IgD-negative memory B cell (primary cell): Measurements from ENCODE around the gene ATRN. TPM values are rescaled to one million over a fixed set of nuclear protein-coding genes. Genes with fewer than 3 reads are reported as not detected.

Experiments used
- H3K27ac Mint-ChIP-seq, 3 donors: one replicate each; pipeline ENCODE4 v1.8.0; 2020 to 2022; ENCODE audit warnings: mild to moderate bottlenecking in 3 of 3, mixed read lengths in 3 of 3, moderate library complexity in 1 of 3
- H3K27me3 Mint-ChIP-seq: one replicate; pipeline ENCODE4 v1.8.0; 2021; ENCODE audit warnings: mixed read lengths
- H3K36me3 Mint-ChIP-seq: one replicate; pipeline ENCODE4 v1.8.0; 2020; ENCODE audit warnings: mild to moderate bottlenecking, mixed read lengths
- H3K4me1 Mint-ChIP-seq, 3 donors: one replicate each; pipeline ENCODE4 v1.8.0; 2020 to 2022; ENCODE audit warnings: mixed read lengths in 3 of 3, mild to moderate bottlenecking in 1 of 3
- H3K4me3 Mint-ChIP-seq, 4 donors: one replicate each; pipeline ENCODE4 v1.8.0; 2020 to 2022; ENCODE audit warnings: mild to moderate bottlenecking in 4 of 4, mixed read lengths in 4 of 4, moderate library complexity in 3 of 4
- H3K9me3 Mint-ChIP-seq, 3 donors: one replicate each; pipeline ENCODE4 v1.8.0; 2020 to 2021; ENCODE audit warnings: mixed read lengths in 3 of 3, mild to moderate bottlenecking in 1 of 3
- polyA plus RNA-seq: library from polyadenylated mRNA; unstranded; fragments of 300-500 nt; fragmentation: Illumina TruSeq; gene quantifications from one replicate; pipeline ENCODE4 v1.2.3, GENCODE V29; 2021

Gene ATRN
- polyA plus RNA-seq, 1 donor from 2014 or later: 7.7 TPM

DNA sequence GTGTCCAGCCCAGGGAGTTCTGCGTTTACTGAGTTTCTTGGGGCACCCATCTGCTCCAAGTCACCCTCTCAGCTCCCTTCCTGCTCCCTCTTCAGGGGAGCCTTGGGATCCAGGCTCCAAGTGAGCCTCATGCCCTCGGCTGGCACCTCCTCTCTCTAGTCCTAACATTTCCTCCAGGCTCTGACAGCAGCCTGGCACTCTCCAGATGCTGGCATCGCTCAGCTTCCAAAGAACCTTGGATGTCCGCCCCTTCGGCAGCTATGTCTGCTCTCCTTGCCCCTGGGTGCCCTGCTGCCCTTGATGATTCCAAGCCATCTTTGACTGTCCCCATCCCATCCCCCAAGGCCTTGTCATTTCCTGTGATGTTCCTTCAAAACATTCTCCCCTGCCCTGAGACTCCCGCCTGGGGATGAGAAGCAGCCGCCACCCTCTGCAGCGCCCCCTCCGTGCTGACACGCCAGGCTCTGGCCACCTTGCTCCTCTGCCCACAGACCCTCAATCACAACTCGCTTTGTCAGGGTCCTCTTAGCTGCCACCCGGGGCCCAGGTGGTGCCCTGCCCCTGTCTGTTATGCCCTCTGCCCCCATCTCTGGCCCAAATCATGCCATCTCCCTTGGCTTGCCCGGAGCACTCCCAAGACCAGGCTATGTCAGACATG, 199.0 kb downstream of the ATRN start:
- H3K9me3 Mint-ChIP-seq: no peaks in the 10 kb centered on the region
- H3K36me3 Mint-ChIP-seq: no peaks in the 10 kb centered on the region
- H3K27me3 Mint-ChIP-seq: peaks cover 45% of the 10 kb centered on the region
- H3K4me1 Mint-ChIP-seq: peaks cover 3 to 12% (median 7%) of the 10 kb centered on the region in 3 donors
- H3K4me3 Mint-ChIP-seq: no peak overlapping the region
- no peak overlapping the region for H3K27ac Mint-ChIP-seq

DNA sequence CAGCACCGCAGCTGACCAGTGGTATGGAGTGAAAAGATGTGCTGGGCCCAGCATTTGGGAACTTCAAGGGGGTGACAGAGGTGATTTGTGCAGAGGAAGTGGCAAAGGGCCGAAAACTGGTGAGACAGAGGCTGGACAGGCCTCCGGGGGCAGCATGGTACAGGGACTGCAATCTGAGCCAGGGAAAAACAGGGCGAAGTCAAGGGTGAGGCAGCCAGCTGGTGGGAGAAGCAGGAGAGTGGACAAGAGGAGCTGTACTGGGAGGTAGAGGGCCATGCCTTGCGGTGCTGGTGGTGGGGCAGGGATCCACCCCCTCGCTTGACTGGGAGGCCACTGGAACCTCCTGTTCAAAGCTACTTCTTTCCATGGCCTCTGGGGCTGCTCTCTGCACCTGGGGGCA, 199.7 kb downstream of the ATRN start:
- Mint-ChIP-seq H3K36me3 (no peaks in the 10 kb centered on the region), H3K27ac (no peak overlapping the region), H3K4me3 (no peak overlapping the region), H3K27me3 (peaks cover 49% of the 10 kb centered on the region), H3K9me3 (no peaks in the 10 kb centered on the region), H3K4me1 (peaks cover 0 to 9% (median 3%) of the 10 kb centered on the region in 3 donors)

DNA sequence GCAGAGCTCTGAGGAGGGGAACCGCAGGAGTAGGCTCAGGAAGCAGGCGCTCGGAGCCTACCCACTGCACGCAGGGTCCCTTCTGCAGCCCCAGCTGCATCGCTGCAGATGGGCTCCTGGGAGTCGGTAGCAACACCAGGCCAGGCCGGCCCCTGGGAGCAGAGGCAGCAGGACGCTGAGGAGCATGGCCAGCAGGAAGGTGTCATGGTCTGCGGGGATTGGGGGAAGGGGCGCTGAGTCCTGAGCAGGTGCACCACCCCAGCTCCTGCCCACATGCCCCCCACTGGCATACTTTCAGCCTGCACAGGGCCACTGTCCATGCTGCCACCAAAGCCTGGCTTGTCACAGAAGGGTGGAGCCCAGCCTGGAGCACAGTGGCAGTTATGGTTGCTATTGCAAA, 200.1 kb downstream of the ATRN start:
- H3K4me1 Mint-ChIP-seq: peaks cover 0 to 5% (median under 1%) of the 10 kb centered on the region in 3 donors
- H3K4me3 Mint-ChIP-seq: no peak overlapping the region
- H3K36me3 Mint-ChIP-seq: no peaks in the 10 kb centered on the region
- peaks cover 51% of the 10 kb centered on the region for H3K27me3 Mint-ChIP-seq
- H3K9me3 Mint-ChIP-seq: no peaks in the 10 kb centered on the region
- no peak overlapping the region for H3K27ac Mint-ChIP-seq

DNA sequence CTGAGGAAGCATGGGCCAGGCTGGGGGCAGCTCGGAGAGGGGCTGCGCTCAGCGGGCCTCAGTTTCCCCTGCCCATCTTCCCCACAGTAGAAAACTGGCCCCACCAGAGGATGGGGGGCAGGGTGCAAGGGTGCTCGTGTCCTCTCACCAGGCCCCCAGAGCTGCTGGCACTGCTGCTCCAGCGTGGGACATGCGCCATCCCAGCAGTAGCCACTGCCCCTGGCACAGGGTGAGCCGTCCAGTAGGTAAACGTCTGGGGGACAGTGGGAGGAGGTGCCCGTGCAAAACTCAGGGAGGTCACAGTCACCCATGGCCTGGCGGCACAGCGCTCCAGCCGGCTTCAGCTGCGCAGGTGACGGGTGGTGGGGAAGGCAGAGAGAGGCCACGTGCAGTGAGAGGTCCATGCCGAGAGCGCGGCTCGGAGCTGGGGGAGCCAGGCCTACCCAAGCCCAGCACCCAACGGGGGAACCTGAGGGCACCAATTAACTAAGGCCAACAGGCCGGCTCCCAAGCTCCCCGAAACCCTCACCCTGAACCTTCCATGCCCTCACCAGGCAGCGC, 201.2 kb downstream of the ATRN start:
- H3K27ac Mint-ChIP-seq: no peak overlapping the region
- no peaks in the 10 kb centered on the region for H3K9me3 Mint-ChIP-seq
- peaks cover 0 to 4% (median 4%) of the 10 kb centered on the region in 3 donors for H3K4me1 Mint-ChIP-seq
- H3K27me3 Mint-ChIP-seq: peaks cover 52% of the 10 kb centered on the region
- no peak overlapping the region for H3K4me3 Mint-ChIP-seq
- H3K36me3 Mint-ChIP-seq: no peaks in the 10 kb centered on the region

DNA sequence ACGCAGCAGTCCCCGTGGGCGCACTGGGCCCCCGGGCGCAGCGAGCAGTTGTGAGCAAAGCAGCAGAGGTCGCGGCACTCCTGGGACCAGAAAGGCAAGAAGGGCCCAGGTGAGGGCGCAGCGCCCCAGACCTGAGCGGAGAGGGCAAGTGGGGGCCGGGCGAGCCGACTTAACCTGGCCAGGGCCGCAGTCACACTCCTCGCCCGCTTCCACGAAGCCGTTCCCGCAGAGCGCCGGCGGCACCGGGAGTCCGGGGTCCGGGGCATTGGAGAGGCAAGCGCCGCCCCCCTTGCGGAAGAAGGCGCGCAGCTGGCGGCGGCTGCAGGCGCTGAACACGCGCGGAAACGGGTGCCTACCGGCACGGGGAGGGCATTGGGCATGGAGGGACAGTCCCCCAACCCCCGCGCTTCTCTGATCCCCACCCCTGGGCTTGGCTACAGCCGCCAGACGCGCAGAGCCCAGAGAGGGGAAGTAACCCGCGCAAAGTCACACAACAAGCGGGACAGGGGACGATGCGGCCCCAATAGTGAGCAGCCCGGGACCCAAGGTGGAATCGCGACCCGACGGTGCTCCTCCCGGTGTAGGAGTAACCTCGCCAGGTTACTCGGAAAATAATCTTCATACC, 201.8 kb downstream of the ATRN start:
- Mint-ChIP-seq H3K36me3 (no peaks in the 10 kb centered on the region), H3K27ac (no peak overlapping the region), H3K9me3 (no peaks in the 10 kb centered on the region), H3K4me3 (no peak overlapping the region), H3K4me1 (peaks cover 0 to 4% (median 3%) of the 10 kb centered on the region in 3 donors), H3K27me3 (peaks cover 53% of the 10 kb centered on the region)

DNA sequence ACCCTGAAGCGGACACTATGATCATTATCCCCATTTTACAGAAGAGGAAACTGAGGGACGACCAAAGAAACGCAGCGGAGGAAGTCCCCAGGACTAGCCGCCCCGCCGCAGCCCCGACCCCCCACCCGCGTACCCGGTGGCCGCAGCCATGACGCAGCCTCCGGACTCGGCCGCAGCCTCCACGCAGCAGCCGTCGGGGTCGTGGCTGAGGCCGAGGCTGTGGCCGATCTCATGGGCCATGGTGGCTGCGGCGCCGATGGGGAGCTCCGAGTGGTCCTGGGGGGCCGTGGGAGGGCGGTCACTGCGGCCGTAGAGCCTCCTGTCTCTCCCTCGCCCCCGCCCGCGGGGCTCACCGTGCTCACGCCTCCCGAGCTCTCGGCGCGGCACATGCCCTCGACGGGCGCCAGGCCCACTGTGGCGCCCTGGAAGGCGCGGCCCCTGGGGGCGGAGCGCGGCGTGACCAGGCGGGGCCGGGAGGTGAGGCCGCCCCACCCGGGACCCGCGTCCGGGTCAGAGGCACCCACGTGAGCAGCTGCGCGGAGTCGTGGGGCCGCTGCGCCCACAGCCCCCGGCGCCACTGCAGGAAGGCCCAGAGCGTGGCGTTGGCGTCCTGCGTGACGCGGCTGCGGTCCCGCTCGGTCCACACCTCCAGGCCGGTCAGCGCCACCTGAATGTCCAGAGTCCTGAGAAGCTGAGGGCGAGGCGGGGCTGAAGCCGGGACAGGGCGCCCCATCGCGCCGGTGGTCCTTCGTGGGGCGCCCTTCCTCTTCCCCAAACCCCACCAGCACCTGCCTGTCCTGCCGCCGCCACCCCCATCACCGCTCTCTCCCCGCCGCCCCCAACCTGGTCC, 202.6 kb downstream of the ATRN start:
- Mint-ChIP-seq H3K4me1 (peaks cover 0 to 4% (median 3%) of the 10 kb centered on the region in 3 donors), H3K4me3 (no peak overlapping the region), H3K9me3 (no peaks in the 10 kb centered on the region), H3K36me3 (no peaks in the 10 kb centered on the region), H3K27ac (no peak overlapping the region), H3K27me3 (peaks cover 53% of the 10 kb centered on the region)

DNA sequence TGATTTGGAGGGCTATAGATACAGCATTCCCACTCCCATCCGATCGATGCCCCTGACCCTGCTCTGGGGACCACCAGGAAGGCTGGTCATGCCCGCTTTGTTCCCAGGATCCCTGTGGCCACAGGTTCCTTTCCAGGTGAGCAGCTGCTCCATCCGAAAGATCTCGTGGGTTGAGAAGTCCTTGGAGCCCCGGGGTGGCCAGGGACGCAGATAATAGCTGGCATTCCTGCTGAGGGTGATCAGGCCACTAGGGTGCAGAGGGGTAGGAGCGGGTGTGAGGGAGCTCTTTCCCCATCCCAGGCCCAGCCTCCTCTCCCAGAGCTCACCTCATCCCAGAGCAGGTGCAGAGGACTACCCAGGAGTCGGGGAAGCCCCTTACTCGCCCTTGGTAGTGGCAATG, 203.6 kb downstream of the ATRN start:
- H3K9me3 Mint-ChIP-seq: no peaks in the 10 kb centered on the region
- H3K27ac Mint-ChIP-seq: no peak overlapping the region
- H3K4me3 Mint-ChIP-seq: peak overlapping the region in 1 of 4 donors; percentile 63
- no peaks in the 10 kb centered on the region for H3K36me3 Mint-ChIP-seq
- H3K4me1 Mint-ChIP-seq: peaks cover 0 to 4% (median 3%) of the 10 kb centered on the region in 3 donors
- H3K27me3 Mint-ChIP-seq: peaks cover 55% of the 10 kb centered on the region

DNA sequence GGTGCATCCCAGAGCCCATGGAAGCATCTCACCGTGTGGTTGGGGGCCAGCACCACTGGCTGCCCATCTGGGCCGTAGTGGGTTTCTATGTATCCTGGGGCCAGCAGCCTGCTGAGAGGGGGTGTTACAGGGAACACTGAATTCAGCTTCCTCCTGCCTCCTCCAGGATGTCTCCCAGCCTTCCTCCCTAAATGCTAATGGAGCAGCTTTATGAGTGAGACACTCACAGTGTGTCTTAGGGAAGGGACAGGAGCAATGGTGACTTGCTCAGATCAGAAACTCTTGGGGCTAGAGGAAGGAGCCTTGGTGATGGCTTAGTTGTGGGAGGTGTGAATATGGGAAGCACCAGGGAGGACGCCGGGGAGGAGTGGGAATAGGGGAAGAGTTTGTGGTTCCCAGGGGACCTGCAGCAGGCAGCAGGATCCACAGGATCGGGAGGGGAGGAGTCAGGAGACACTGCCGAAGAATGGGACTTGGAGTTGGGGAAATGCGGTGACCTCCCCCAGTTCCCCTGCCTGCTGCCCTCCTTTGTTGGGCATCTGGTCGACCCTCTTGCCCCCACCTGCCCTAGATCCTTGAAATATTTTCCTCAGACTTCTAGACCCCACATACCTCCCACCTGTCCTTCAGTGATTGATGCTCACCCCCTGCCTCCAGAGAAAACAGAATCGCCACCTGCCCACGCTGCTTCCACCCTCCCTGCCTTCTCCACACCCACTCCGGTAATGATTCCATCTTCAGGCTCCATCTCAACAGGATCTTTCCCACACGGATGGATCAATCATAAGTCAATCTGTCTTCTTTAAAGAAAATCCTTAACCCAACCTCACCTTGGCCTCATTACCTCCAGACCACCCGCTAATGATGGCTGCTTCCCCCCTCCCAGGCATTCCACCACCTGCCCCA, 204.4 kb downstream of the ATRN start:
- no peak overlapping the region for H3K4me3 Mint-ChIP-seq
- peaks cover 0 to 4% (median 3%) of the 10 kb centered on the region in 3 donors for H3K4me1 Mint-ChIP-seq
- H3K27me3 Mint-ChIP-seq: peaks cover 52% of the 10 kb centered on the region
- no peaks in the 10 kb centered on the region for H3K9me3 Mint-ChIP-seq
- no peaks in the 10 kb centered on the region for H3K36me3 Mint-ChIP-seq
- no peak overlapping the region for H3K27ac Mint-ChIP-seq

DNA sequence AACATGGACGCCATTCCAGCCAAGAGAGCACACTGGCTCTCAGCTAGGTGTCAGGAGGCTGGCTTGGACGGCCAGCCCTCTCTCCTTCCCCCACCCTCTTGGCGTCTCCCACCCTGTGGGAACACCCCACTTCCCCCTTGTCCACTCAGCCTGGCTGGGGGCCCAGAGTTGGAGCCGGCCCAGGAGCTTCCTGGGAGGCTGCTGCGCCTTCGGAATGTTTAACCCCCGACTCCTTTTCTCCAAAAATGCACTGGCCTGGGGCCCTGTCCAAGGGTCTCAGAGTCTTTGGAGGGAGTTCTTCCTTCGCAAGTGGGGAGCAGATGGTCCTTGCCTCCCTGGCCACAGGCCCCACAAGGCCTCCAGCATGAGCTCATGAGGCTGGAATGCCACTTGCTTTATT, 206.9 kb downstream of the ATRN start:
- H3K27ac Mint-ChIP-seq: no peak overlapping the region
- H3K27me3 Mint-ChIP-seq: peaks cover 42% of the 10 kb centered on the region
- H3K36me3 Mint-ChIP-seq: no peaks in the 10 kb centered on the region
- no peak overlapping the region for H3K4me3 Mint-ChIP-seq
- no peaks in the 10 kb centered on the region for H3K9me3 Mint-ChIP-seq
- peaks cover 0 to 4% (median 3%) of the 10 kb centered on the region in 3 donors for H3K4me1 Mint-ChIP-seq

DNA sequence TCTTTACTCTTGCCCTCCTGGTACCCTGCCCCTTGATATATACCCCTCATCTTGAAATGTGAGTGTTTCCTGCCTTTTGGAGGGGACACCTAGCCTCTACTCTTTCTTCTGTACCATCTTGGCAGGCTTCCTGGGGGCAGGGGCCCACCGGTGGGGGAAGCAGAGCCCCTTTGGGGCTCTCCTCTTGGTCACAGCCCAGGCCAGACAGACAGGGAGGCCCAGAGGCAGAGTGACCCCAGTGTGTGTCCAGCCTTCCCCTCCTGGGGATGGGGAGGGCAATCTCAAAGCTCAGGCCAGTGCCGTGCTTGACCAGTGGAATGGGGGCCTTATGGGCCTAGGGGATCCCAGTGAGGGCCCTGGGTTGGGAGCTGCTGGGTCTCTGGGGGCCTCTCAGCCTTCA, 207.4 kb downstream of the ATRN start:
- H3K27ac Mint-ChIP-seq: no peak overlapping the region
- H3K4me1 Mint-ChIP-seq: peaks cover 0 to 4% (median 0%) of the 10 kb centered on the region in 3 donors
- H3K9me3 Mint-ChIP-seq: no peaks in the 10 kb centered on the region
- H3K36me3 Mint-ChIP-seq: no peaks in the 10 kb centered on the region
- peaks cover 40% of the 10 kb centered on the region for H3K27me3 Mint-ChIP-seq
- H3K4me3 Mint-ChIP-seq: no peak overlapping the region

DNA sequence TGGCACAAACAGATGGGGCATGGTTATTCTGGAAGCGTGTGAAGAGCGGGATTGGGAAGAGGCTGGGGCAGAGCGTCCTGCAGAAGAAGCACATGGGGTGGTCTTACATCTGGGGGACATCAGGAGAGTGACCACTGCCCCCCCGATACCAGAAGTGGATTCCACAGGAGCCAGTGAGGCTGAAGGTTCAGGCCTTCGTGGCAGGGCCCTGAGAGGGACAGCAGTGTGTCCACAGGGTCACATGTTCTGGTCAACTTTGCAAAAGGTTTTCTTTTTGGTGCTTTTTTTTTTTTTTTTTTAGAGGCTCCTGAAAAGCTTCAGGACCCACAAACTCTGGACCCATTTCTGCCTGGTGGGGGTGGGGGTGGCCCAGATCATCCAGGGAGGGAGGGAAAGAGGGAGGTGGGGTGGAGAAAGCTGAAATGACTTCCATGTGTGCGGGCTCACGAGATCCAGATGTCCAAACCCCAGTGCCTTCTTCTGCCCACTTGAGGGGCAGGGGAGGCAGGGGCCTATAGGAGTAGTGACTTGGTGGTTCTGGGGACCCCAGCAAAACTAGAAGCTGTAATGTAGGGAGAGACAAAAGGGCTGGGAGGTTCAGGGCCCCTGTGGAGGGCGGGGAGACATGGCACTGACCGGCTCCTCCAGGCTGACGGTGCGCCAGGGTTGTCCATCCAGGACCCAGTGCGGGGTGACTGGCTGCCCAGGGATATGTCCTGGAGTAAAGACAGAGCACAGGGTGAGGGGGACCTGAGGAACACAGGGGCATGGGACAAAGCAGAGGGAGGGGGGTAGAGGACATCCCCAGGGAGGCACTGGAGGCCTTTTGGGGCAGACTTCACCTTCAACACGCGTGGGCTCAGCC, 208.3 kb downstream of the ATRN start:
- peak overlapping the region in 2 of 4 donors; percentile 34 to 63 for H3K4me3 Mint-ChIP-seq
- peaks cover 0 to 4% (median 0%) of the 10 kb centered on the region in 3 donors for H3K4me1 Mint-ChIP-seq
- H3K27me3 Mint-ChIP-seq: peaks cover 42% of the 10 kb centered on the region
- H3K36me3 Mint-ChIP-seq: no peaks in the 10 kb centered on the region
- H3K9me3 Mint-ChIP-seq: no peaks in the 10 kb centered on the region
- peak overlapping the region in 1 of 3 donors; percentile 25 for H3K27ac Mint-ChIP-seq

DNA sequence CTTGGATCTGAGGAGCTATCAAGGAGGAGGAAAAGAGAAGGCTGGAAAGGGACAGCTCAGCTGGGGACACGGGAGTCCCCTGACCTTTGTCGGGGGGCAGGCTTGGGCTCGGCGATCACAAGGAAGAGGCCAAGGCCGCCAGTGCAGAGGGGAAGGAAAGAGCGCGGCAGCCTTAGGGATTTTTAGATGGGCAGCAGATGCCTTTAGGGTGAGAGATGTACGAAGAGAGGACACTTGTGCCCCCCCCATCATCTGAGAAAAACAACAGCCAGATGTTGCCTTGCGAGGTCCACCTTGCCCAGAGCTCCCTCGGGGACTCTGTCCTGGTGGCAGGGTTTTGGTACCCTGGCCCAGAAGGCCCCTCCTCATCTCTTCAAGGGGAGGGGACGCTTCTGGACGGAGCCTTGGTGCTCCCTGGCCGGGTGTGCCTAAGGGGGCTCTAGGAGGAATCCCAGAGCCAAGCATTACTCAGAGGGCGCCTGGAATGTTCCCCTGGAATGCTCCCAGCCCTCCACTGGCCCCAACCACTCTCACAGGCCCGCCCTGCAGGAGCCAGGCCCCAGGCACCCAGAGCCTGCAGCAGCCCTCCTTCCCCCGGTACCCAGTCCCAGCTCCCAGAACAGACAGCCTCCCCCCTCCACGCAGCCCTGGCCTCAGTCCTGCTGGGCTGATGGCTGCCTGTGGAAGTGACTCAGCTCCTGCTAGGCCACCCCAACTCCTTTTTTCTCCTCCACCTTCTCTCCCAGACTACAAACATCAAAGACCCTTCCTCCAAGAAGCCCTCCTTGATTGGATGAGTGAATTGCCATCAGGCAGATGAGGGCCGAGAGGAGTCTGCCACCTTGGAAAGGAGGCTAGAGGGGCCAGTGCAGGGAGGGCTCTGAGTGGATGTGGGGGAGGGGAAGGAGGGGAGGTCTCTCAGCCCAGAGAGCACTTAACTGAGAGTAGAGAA, 209.2 kb downstream of the ATRN start:
- Mint-ChIP-seq H3K4me3 (no peak overlapping the region), H3K4me1 (peaks cover 0 to 6% (median 4%) of the 10 kb centered on the region in 3 donors), H3K27me3 (peaks cover 38% of the 10 kb centered on the region), H3K27ac (no peak overlapping the region), H3K36me3 (no peaks in the 10 kb centered on the region), H3K9me3 (no peaks in the 10 kb centered on the region)
